Esophagus mucosa (tissue), 1 donor: Measurements from ENCODE around the gene TRIM17. TPM values are rescaled to one million over a fixed set of nuclear protein-coding genes. Genes with fewer than 3 reads are reported as not detected.

Source experiments
- total RNA-seq: library from RNA; stranded (reverse); gene quantifications from one replicate; pipeline ENCODE4 v1.2.4, GENCODE V29; 2023
- donor health status: DM: yes; HTN: yes; CAD: no.

TRIM17 gene
- total RNA-seq, 1 donor from 2014 or later, result 1.3 TPM

Other genes starting within 250 kb of the TRIM17 start
- 9.8 TPM for gene OBSCN, start 208.8 kb downstream of the TRIM17 start, total RNA-seq
- 20.7 TPM for gene TRIM11, start 10.0 kb downstream of the TRIM17 start, total RNA-seq
- gene RNF187, start 70.5 kb upstream of the TRIM17 start, total RNA-seq, result 126 TPM